ACC112 (cell line): Measurements from ENCODE around the gene SKIC8.

ENCODE experiments used
- H2AFZ ChIP-seq: fragments of 200-600 bp; sonication (generic); one replicate; pipeline ENCODE4 v1.6.0; 2017; ENCODE audit warnings: antibody characterized with exemption, low read length; ENCODE audit not compliant: unreplicated experiment
- H3K27ac ChIP-seq: fragments of 200-600 bp; sonication (generic); 2 replicates; pipeline ENCODE4 v1.5.1; 2014; ENCODE audit warnings: low read depth, mild to moderate bottlenecking, antibody characterized with exemption, low read length, moderate library complexity
- H3K27me3 ChIP-seq: fragments of 200-600 bp; sonication (generic); 2 replicates; pipeline ENCODE4 v1.6.1; 2014; ENCODE audit warnings: mild to moderate bottlenecking, antibody characterized with exemption, low read length, moderate library complexity, mixed read lengths; ENCODE audit not compliant: insufficient read depth
- H3K36me3 ChIP-seq: fragments of 200-600 bp; sonication (generic); 2 replicates; pipeline ENCODE4 v1.6.1; 2016; ENCODE audit warnings: mild to moderate bottlenecking, antibody characterized with exemption, low read length, moderate library complexity, mixed read lengths; ENCODE audit not compliant: insufficient read depth
- H3K4me1 ChIP-seq: fragments of 200-600 bp; sonication (generic); one replicate; pipeline ENCODE4 v1.6.1; 2016; ENCODE audit warnings: low read length, mixed read lengths; ENCODE audit not compliant: insufficient read depth, unreplicated experiment, control insufficient read depth
- H3K4me3 ChIP-seq: fragments of 200-600 bp; sonication (generic); 2 replicates; pipeline ENCODE4 v1.5.1; 2014; ENCODE audit warnings: mild to moderate bottlenecking, low read depth, low read length
- H3K79me2 ChIP-seq: fragments of 200-600 bp; sonication (generic); one replicate; pipeline ENCODE4 v1.6.0; 2016; ENCODE audit warnings: low read length; ENCODE audit not compliant: control insufficient read depth, unreplicated experiment, insufficient read depth

SKIC8 gene

GRCh38 chr15:78311292-78311691 is 11.9 kb upstream of the SKIC8 start:
- Histone ChIP-seq H2AFZ (no peak overlapping the region), H3K36me3 (no peaks in the 10 kb centered on the region), H3K4me3 (no peak overlapping the region), H3K27me3 (no peaks in the 10 kb centered on the region), H3K27ac (no peak overlapping the region), H3K79me2 (no peaks in the 10 kb centered on the region), H3K4me1 (peaks cover 17% of the 10 kb centered on the region)

DNA sequence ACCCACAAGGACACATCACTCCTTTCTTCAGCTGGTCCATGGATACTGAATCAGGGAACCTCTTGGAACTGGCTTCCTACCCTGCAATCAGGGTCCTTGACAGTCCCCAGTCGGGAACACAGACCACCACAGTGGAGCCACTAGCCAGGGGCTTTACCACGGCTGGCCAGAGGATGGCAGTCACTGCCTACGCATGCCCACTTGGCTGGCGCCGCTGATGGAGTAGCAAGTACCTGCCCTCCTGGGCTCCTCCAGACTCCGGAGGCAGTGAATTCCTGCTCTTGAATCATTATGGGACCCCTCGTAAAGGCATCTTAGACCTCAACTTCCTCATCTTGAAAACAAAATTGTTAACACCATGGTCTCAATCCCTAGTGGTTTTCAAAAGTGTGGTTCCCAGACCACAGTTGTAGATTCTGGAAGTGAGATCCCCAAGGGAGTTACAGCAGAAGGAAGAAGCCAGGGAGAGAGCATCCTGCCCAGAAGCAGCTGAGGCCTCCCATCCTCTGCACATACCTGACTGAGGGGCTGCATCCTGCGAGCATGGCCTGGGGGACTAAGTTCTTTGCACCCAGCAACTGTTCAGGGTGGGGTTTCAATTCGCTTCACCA is 9.1 kb upstream of the SKIC8 start:
- H3K36me3 ChIP-seq = no peaks in the 10 kb centered on the region
- no peaks in the 10 kb centered on the region for H3K27me3 ChIP-seq
- H2AFZ ChIP-seq = peak overlapping the region; percentile 31
- H3K27ac ChIP-seq = no peak overlapping the region
- no peaks in the 10 kb centered on the region for H3K79me2 ChIP-seq
- H3K4me3 ChIP-seq = no peak overlapping the region
- peaks cover 34% of the 10 kb centered on the region for H3K4me1 ChIP-seq

DNA sequence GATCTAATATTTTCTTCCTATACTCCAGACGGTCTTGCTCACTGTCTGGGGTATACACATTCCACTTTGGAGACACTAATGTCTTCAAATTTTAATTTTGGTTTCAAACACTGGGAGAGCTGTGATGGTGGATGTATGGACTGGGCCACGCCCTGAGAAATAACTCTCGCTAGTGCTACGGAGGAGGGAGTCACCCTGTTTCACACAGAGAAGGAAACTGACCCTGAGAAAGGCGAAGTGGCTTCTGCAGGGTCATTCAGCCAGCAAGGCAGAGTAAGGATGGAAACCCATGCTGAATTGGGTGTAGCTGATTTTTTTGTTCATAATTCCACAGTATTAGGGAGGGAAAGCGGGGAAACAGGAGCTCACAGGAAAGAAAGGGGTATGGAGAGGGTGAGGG is 8.6 kb upstream of the SKIC8 start:
- H2AFZ ChIP-seq = peak overlapping the region; percentile 31
- no peak overlapping the region for H3K4me3 ChIP-seq
- no peak overlapping the region for H3K27ac ChIP-seq

DNA sequence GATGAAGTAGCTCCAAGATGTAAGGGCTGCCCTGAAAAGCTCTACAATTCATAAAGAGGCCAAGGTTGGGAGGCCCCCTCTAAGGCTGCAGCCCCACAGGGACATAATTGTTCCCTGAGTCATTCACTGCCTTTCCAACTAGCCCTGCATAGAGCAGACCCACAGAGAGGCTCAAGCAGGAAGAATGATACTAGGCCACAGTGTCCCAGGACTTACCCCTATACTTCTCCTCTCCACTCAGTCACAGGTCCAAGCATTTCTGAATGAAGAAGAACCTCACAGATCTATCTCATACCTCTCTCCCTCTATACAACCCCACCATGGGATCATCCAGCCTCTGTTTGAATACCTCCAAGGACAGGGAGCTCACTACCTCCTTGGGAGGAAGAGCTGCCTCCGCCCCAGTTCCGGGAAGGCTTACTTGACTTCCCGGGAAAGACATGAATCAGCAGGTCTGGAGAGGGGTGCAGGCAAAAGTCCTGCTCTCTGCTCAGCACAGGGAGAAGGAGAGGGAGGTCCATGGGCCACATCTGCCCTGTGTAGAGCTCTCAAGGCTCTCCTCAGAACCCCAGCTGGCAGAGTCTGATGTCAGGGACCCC is 6.9 kb upstream of the SKIC8 start:
- Histone ChIP-seq H3K4me1 (peaks cover 50% of the 10 kb centered on the region), H3K79me2 (no peaks in the 10 kb centered on the region), H3K27me3 (no peaks in the 10 kb centered on the region), H3K4me3 (0 out of 2 replicates have a peak overlapping the region, but pooled peaks have one; percentile 33), H3K36me3 (no peaks in the 10 kb centered on the region), H3K27ac (peak overlapping the region; percentile 75), H2AFZ (no peak overlapping the region)

More for the DNA sequence above, 8.6 kb upstream of the SKIC8 start:
- Histone ChIP-seq H3K36me3 (no peaks in the 10 kb centered on the region), H3K27me3 (no peaks in the 10 kb centered on the region), H3K79me2 (no peaks in the 10 kb centered on the region), H3K4me1 (peaks cover 37% of the 10 kb centered on the region)

- H3K27ac ChIP-seq = no peak overlapping the region
- no peaks in the 10 kb centered on the region for H3K79me2 ChIP-seq
- H3K36me3 ChIP-seq = no peaks in the 10 kb centered on the region
- H3K27me3 ChIP-seq = no peaks in the 10 kb centered on the region
- H2AFZ ChIP-seq = no peak overlapping the region
- H3K4me1 ChIP-seq = peaks cover 51% of the 10 kb centered on the region
- H3K4me3 ChIP-seq = no peak overlapping the region
These were observed 5.0 kb upstream of the SKIC8 start for GRCh38 chr15:78304216-78305066.

GRCh38 chr15:78302579-78303312 is 3.3 kb upstream of the SKIC8 start:
- no peaks in the 10 kb centered on the region for H3K36me3 ChIP-seq
- H3K27ac ChIP-seq = peak overlapping the region; percentile 69
- peaks cover 14% of the 10 kb centered on the region for H3K79me2 ChIP-seq
- no peak overlapping the region for H2AFZ ChIP-seq
- no peaks in the 10 kb centered on the region for H3K27me3 ChIP-seq
- H3K4me1 ChIP-seq = peaks cover 51% of the 10 kb centered on the region
- H3K4me3 ChIP-seq = no peak overlapping the region

DNA sequence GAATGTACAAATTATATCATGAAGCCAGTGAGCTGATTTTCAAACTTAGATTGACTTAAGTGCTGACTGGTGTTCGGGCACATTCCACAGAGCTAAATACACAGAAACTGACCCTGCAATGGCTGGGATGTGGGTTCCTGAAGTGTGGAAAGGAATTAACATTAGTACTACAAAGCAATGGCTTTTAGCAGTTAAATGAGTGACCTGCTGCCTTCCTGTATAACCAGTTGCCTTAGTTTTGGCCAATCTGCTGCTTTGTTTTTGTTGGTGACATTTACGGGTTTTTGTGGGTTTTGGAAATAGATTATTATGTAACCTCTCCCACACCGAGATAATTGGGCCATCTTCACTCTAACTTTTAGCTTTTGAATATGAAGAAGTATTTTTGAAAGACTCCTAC is 2.4 kb upstream of the SKIC8 start:
- peak overlapping the region; percentile 69 for H3K27ac ChIP-seq
- H3K27me3 ChIP-seq = no peaks in the 10 kb centered on the region
- H3K4me3 ChIP-seq = no peak overlapping the region
- no peaks in the 10 kb centered on the region for H3K36me3 ChIP-seq
- H3K4me1 ChIP-seq = peaks cover 48% of the 10 kb centered on the region
- peaks cover 23% of the 10 kb centered on the region for H3K79me2 ChIP-seq
- no peak overlapping the region for H2AFZ ChIP-seq

DNA sequence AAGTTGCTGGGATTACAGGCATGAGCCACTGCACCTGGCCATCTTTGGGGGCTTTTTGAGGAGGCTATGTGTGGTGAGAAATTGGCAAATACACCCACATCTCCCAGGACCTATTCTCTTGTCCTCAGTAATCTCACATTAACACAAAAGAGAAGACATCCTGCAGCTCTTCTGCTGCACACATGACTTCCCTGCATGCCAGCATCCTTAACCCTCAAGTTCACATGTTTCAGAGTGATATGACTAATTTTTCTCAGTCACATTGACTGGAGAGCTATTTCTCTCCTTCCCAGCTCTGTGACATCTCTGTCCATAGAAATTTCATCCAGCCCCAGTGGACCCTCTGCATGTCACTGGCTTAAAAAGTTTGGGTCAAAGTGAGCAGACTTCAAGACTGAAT is 1.9 kb upstream of the SKIC8 start:
- Histone ChIP-seq H3K36me3 (no peaks in the 10 kb centered on the region), H3K79me2 (peaks cover 28% of the 10 kb centered on the region), H3K4me3 (no peak overlapping the region), H3K27ac (no peak overlapping the region), H3K27me3 (no peaks in the 10 kb centered on the region), H2AFZ (no peak overlapping the region), H3K4me1 (peaks cover 43% of the 10 kb centered on the region)

- Histone ChIP-seq H2AFZ (no peak overlapping the region), H3K36me3 (0 out of 2 replicates have a peak, but pooled peaks cover 3% of the 10 kb centered on the region), H3K4me1 (no peaks in the 10 kb centered on the region), H3K79me2 (peaks cover 10% of the 10 kb centered on the region), H3K27me3 (no peaks in the 10 kb centered on the region), H3K27ac (no peak overlapping the region), H3K4me3 (no peak overlapping the region)
These were observed 7.2 kb downstream of the SKIC8 start for GRCh38 chr15:78292219-78292618.

- H3K4me3 ChIP-seq = no peak overlapping the region
- H3K27ac ChIP-seq = no peak overlapping the region
- H3K27me3 ChIP-seq = no peaks in the 10 kb centered on the region
- no peaks in the 10 kb centered on the region for H3K4me1 ChIP-seq
- H3K79me2 ChIP-seq = peaks cover 4% of the 10 kb centered on the region
- H3K36me3 ChIP-seq = 0 out of 2 replicates have a peak, but pooled peaks cover 3% of the 10 kb centered on the region
- H2AFZ ChIP-seq = no peak overlapping the region
These were observed 7.7 kb downstream of the SKIC8 start for GRCh38 chr15:78291698-78292097.
